HG03571 (cell line): ENCODE data around the gene AZU1.
"Not testable (repeated sequence)": the region's sequence is repeated elsewhere in the genome, so short reads cannot be mapped to it uniquely, and the experiment has no call there.

Source experiments
- ATAC-seq: cut with Tn5 transposase; IDR thresholded peaks from one replicate; pipeline ENCODE4 v1.9.1; 2021; ENCODE audit not compliant: unreplicated experiment

Gene AZU1

DNA sequence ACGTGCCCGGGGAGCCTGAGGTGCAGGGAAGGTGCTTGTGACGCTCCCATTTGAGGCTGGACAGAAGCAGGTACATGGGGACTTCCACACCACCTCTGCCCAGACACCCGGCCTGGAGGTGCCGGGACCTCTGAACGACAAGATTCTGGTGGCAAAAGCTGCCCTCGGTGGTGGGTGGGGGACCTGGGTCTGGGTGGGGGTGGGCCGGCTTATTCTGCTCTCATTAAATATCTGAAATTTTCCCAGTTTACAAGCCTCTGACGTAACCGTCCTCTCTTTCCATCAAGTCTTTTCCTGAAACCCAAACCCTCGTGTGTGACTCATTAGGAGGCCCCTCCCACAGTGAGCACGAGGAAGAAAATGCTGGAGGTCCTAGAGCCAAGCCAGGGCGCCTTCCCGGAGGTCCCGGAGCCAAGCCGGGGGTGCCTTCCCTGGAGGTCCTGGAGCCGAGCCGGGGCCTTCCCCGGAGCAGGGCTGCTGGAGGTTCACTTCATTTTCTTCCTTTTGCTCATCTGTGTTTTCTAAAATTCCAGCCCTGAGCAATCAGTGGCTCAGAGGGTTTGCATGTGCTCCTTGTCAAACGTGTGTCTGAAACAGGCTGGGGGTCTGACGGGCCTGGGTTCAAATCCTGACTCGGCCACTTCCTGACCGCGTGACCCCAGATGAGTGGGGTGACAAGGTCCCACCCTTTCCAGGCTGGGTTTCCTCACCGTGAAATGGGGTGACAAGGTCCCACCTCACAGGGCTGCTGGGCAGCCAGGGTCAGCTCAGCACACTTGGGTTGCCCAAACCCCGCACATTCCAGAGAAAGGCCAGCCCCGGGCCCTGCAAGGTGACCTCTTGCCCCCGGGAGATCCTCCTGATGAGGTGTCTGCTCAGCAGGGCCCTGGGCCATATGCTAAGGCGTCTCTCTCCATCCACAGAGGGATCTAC, 41.9 kb downstream of the AZU1 start:
- no peak for ATAC-seq

DNA sequence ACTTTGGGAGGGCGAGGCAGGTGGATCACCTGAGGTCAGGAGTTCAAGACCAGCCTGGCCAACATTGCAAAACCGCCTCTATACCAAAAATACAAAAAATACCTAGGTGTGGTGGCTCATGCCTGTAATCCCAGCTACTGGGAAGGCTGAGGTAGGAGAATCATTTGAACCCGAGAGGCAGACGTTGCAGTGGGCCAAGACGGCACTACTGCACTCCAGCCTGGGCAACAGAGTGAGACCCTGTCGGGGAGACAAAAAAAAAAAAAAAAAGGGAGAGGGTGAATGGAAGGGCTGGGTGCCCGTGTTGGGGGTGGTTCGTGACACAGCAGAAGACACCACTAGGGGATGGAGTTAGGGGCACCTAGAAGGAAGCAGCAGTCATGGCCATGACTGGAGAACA, 42.7 kb downstream of the AZU1 start:
- no peak for ATAC-seq

DNA sequence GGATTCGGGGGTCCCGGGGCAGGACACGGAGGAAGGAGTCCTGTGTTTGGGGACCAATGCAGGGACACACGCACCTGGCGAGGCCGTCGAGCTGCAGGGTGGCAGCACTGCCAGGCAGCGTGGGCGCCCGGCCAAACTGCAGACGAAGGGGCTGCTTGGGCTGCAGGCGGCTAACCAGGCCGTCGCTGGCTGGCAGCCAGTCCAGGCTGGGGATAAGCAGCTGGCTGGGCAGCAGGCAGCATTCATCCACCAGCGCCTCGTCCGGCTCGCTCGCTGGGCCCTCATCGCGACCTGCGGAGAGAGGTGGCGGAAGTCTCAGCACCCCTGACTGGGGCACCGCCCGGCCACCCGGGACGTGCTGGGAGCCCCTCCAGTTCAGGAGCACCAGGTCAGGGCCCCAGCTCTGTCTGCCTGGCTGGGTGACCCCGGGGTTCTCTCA, 43.3 kb downstream of the AZU1 start:
- ATAC-seq: no peak

DNA sequence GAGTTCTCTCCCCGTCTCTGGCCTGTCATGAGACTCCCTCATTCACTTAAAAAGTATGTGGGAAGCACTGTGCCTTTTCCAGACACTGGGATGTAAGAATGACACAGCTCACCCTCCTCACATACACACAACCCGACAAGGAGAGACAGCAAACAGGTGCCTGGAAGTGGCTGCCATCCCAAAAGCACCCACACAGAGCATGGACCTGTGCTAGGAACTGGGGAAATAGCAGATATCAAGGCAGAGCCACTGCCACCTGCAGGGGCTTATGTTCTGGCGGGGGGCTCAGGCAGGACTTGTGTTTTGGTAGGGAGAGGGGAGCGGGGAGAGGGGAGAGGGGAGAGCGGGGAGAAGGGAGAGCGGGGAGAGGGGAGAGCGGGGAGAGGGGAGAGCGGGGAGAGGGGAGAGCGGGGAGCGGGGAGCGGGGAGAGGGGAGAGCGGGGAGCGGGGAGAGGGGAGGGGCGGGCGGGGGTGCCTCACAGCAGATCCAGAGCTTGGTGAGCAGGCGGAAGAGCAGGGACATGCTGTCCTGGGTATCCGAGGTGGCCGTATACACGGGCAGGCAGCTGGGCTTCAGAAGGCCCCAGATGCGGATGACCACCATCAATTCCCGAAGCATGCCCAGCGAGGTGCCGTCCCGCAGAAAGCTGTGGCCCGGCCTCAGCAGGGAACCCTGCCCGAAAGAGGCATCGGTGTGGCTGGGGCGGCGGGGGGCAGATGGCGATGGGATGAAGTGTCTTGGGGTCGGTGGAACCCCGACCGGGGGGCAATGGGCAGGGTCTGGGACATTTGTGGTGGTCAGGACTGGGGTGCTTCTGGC, 44.0 kb downstream of the AZU1 start:
- no peak for ATAC-seq

DNA sequence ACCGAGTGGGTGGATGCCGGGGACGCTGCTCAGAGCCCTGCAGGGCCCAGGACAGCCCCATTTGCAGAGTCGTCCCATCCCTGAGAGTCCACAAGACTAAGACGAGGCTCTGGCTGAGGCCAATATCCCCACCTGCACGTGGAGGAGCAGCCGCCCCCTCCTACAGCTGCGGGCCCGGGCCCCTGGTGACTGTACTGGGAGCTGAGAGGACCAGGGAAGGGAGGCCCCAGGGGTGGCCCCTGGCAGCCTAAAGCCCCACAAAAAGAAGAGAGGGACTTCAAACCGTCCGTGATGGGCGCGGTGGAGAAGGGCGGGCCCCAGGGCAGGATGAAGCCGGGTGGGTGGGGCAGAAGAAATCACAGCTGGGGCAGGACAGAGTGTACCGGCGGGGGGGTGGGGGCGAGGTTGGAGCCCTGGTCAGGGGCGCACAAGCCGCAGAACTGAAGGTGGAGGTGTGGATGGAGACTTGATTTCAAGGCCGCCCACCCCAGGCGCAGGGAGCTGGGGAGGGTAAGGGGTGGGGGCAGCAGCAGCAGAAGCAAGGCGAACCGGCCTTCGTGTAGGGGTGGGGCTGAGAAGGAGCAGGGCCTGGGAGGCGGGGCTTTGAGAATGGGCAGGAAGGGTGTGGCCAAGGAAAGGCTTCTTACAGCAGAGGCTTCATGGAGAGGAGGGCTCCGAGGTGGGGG, 44.8 kb downstream of the AZU1 start:
- ATAC-seq: no peak

DNA sequence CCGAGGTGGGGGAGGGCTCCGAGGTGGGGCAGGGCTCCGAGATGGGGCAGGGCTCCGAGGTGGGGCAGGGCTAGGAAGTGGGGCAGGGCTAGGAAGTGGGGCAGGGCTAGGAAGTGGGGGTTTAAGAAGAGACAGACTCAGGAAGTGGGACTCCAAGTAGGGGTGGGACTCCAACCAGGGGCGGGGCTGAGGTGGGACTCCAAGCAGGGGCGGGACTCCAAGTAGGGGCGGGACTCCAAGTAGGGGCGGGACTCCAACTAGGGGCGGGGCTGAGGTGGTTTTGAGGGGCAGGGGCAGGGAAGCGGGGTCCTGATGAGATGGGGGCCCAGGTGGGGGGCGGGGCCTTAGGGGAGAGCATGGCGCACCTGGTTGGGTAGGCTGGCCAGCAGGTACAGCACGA, 45.4 kb downstream of the AZU1 start:
- no peak for ATAC-seq

DNA sequence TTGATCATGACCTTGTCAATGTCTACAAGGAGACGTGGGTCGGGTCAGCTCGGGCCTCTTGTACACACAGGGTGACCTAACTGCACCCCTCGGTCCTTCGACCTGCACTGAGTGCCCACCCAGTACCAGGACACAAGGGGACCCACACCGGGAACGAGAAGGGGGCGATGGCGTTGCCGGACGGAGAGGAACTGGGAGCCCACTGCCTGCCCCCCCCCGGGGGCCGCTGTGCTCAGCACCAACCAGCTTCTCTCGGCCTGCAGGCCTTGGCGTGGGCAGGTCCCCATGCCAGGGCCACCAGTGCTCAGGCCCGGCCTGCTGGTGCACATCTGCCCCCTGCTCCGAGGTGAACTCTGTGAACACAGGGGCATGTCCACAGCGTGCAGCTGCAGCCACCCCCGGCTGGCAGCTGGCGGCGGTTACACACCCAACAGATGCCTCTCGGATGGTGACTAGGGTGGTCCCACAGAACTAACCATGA, 46.0 kb downstream of the AZU1 start:
- no peak for ATAC-seq

DNA sequence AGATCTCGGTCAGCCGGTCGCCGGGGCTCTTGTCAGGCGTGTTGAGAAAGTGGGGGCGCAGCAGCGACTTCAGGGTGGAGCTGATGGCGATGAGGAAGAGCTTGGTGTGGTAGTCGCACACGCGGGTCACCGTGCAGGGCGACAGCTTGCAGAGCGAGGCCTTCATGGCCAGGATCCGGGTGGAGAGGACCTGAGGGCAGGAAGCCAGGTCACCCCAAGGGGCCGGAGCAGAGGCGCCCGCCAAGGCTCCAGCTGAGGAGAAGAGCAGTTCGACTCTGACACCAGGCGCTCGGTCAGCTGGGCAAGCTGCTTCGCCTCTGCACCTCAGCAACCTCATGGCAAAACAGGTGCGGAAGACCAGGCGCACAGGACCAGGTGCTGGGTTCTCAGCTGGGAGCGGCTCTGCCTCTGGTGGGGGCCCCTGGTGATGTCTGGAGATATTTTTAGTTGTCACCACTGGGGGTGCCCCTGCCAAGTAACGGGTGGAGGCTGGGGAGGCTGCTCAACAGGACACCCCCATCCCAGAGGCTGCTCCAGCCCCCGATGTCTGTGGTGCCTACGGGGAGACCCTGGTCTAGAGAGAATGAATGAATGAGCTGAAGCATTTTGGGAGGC, 47.7 kb downstream of the AZU1 start:
- ATAC-seq: no peak

DNA sequence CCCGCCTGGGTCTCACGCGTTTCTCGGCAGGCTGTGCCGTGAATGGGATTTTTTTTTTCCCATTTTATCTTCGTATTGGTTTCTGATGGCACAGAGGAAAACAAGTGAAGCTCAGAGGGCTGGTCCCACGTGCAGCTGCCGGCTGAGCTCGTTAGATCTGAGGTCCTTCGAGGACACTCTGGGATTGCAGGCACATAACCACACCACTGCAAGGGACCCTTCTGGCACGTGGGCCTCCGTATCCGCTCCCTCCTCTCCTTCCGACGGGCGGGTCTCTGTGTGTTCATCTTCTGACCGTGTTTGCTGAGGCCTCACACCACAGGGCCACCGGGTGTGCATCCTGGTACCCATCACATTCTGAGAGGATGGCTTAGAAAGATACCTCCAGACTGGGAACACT, 48.5 kb downstream of the AZU1 start:
- no peak for ATAC-seq

DNA sequence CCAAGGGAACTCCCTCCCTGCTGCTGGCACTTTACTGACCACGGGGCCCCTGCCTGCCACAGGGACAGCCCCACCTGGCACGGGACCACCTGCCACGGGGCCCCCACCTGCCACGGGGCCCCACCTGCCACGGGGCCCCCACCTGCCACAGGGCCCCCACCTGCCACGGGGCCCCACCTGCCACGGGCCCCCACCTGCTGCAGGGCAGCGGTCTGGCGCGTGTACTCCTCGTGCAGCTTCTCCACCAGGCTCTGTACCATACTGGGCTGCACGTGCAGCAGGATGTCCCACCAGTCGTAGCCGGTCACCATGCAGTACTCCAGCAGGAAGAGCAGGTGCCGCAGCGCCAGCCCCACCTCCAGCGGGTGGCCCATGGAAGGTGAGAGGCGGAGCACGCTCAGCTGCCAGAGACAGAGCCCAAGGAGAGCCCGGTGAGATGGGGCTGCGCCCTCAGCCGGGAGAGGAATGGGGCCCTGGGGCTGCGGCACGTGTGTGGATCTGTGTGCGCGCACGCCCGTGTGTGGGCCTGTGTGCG, 49.2 kb downstream of the AZU1 start:
- no peak for ATAC-seq

DNA sequence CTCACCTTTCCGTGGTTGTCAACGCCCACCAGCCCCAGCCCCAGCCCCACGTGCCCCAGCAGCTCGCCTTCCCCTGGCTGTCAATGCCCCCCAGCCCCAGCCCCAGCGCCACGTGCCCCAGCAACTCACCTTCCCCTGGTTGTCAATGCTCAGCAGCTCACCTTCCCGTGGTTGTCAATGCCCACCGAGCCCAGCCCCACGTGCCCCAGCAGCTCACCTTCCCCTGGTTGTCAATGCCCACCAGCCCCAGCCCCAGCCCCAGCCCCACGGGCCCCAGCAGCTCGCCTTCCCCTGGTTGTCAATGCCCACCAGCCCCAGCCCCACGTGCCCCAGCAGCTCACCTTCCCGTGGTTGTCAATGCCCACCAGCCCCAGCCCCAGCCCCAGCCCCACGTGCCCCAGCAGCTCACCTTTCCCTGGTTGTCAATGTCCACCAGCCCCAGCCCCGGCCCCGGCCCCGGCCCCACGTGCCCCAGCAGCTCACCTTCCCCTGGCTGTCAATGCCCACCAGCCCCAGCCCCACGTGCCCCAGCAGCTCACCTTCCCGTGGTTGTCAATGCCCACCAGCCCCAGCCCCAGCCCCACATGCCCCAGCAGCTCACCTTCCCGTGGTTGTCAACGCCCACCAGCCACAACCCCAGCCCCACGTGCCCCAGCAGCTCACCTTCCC, 50.5 kb downstream of the AZU1 start:
- ATAC-seq: not testable (repeated sequence)

DNA sequence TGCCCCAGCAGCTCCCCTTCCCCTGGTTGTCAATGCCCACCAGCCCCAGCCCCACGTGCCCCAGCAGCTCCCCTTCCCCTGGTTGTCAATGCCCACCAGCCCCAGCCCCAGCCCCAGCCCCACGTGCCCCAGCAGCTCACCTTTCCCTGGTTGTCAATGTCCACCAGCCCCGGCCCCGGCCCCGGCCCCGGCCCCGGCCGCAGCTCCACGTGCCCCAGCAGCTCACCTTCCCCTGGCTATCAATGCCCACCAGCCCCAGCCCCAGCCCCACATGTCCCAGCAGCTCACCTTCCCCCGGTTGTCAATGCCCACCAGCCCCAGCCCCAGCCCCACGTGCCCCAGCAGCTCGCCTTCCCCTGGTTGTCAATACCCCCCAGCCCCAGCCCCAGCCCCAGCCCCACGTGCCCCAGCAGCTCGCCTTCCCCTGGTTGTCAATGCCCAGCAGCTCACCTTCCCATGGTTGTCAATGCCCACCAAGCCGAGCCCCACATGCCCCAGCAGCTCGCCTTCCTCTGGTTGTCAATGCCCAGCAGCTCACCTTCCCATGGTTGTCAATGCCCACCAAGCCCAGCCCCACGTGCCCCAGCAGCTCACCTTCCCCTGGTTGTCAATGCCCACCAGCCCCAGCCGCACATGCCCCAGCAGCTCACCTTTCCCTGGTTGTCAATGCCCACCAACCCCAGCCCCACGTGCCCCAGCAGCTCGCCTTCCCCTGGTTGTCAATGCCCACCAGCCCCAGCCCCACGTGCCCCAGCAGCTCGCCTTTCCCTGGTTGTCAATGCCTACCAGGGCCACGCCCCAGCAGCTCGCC, 51.3 kb downstream of the AZU1 start:
- ATAC-seq: not testable (repeated sequence)

DNA sequence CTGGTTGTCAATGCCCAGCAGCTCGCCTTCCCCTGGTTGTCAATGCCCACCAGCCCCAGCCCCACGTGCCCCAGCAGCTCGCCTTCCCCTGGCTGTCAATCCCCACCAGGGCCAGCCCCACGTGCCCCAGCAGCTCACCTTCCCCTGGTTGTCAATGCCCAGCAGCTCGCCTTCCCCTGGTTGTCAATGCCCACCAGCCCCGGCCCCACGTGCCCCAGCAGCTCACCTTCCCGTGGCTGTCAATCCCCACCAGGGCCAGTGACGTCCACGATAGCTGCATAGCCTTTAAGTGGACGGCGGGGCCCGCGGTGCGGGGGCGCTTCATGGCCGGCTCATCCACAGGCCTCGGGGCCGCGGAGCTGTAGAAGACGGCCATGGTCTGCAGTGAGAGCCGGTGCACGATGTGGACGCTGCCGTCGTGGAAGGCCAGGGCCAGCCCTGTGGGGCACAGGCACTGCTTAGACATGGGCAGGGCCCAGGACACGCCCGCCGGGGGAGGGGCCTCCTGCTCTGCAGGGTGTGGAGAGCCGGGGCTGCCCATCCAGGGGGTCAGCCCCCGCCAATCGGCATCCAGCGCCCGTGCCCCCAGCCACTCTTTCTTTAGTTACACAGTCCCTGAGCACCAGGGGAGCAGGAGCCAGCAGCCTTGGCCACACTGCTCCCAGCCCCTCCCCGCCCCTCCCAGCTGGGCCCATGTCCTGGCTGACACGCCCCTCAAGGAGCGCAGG, 52.2 kb downstream of the AZU1 start:
- ATAC-seq: no peak
